ENCODE results near the gene MRPL41.

MRPL41 gene

GRCh38 chr9:137598943-137599342 lies 47.3 kb downstream of the MRPL41 start:
- Histone ChIP-seq H3K4me3 (ENCODE audit: low read length in 2 of 2) (no peak overlapping the region), H2BK5ac (ENCODE audit: low read length) (no peak overlapping the region), H3K36me3 (replicated peaks in 1 of 2; ENCODE audit: control insufficient read depth in 2 of 2, insufficient read depth in 2 of 2, low read length in 2 of 2) (no peaks in the 10 kb centered on the region), H2BK12ac (ENCODE audit: low read length) (no peak overlapping the region), H2AK5ac (ENCODE audit: low read depth, low read length) (no peak overlapping the region), H3K27me3 (ENCODE audit: control insufficient read depth in 3 of 3, insufficient read depth in 3 of 3, low read depth in 1 of 3, low read length in 3 of 3) (peaks cover 0 to 5% (median 4%) of the 10 kb centered on the region in 3 experiments), H3K18ac (ENCODE audit: low read length) (no peak overlapping the region), H3K4me1 (ENCODE audit: control insufficient read depth in 2 of 2, insufficient read depth in 1 of 2, low read depth in 1 of 2, low read length in 2 of 2) (peaks cover 0 to 2% of the 10 kb centered on the region in 2 donors), H2AFZ (ENCODE audit: low read length) (no peak overlapping the region), H3K23ac (ENCODE audit: low read depth, low read length, poor library complexity) (no peak overlapping the region), H3K4ac (ENCODE audit: low read length) (no peak overlapping the region), H4K8ac (ENCODE audit: low read depth, low read length) (no peak overlapping the region), H3K27ac (replicated peaks; ENCODE audit: low read length) (no peak overlapping the region), H3K9ac (ENCODE audit: low read depth, low read length, poor library complexity) (no peak overlapping the region), H3K4me2 (ENCODE audit: insufficient read depth, low read length, poor library complexity, severe bottlenecking) (no peak overlapping the region), H2BK120ac (ENCODE audit: low read depth, low read length) (no peak overlapping the region), H3K9me3 (replicated peaks in 1 of 2; ENCODE audit: control insufficient read depth in 2 of 2, insufficient read depth in 1 of 2, low read depth in 1 of 2, low read length in 2 of 2) (no peaks in the 10 kb centered on the region), H3K14ac (ENCODE audit: low read length) (no peak overlapping the region), H3K79me1 (ENCODE audit: low read depth, low read length) (no peaks in the 10 kb centered on the region), H2BK15ac (ENCODE audit: low read length) (no peak overlapping the region), H4K91ac (ENCODE audit: low read depth, low read length, poor library complexity) (no peak overlapping the region)
- no CpG with 5 or more reads among the region's 8 CpGs for WGBS, 2 donors (ENCODE audit: extremely low coverage in 2 of 2, insufficient read length in 2 of 2, insufficient replicate concordance in 1 of 2)
- no peak for DNase-seq (ENCODE audit: low spot score)
